GM19099 (cell line): ENCODE results near the gene BABAM2.

Experiments
- POLR2A ChIP-seq: IDR thresholded peaks from 3 replicates; pipeline ENCODE4 v1.6.1; 2011; ENCODE audit warnings: low read depth; ENCODE audit not compliant: insufficient read length; ENCODE audit errors: extremely low read depth

Gene BABAM2

GRCh38 chr2:28002181-28002580, 111.7 kb downstream of the BABAM2 start:
- no peak for TF ChIP-seq POLR2A

DNA sequence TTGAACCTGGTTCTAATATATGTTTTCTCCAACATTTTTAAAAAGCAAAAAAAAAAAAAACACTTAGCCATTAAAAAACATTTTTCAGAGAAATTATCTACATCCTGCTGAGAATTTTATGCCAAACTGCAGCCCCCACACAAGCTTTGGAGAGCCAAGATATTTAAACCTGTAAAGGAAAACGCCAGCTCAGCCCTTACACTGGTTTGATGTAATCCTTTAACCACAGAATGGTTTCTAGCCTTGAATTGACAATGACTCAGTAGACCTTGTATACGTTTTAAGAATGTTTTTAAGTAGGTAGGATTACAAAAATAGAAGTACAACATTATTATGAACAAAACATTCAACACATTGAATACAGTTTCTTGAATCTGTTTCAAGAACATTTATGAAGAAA, 113.6 kb downstream of the BABAM2 start:
- TF ChIP-seq POLR2A, result no peak

- no peak for TF ChIP-seq POLR2A
These were observed 119.2 kb downstream of the BABAM2 start for GRCh38 chr2:28009732-28010131.

GRCh38 chr2:28011322-28011737, 120.8 kb downstream of the BABAM2 start:
- no peak for TF ChIP-seq POLR2A

DNA sequence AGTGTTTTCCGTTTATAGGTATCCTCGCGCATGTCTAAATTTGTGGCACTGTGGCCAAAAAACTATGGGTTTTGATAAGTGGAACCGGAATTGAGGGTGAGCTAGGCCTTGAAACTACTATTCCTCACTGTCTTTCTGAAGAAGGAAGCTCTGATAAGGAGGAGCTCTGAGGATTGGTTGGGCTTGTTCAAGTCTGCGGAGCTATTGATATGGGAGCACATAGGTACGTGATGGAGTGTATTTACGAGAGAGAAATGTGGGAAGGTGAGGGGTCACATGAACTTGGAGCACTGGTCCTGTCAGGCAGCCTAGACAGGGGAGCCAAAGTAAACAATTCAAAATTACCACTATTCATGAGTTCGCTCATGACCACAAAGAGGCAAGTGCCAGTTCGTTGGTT, 131.4 kb downstream of the BABAM2 start:
- TF ChIP-seq POLR2A, result no peak

DNA sequence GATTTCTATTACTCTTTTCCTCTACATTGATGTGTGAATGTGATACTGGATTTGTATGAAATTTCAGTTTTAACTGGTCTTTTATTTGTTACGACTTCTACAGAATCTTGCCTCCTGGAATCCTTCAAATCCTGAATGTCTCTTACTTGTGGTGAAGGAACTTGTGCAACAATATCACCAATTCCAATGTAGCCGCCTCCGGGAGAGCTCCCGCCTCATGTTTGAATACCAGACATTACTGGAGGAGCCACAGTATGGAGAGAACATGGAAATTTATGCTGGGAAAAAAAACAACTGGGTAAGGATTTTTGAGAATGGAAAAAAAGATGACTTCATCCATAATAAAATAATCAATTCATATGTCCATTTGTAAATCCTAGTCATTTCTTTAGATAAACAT, 134.6 kb downstream of the BABAM2 start:
- TF ChIP-seq POLR2A, result no peak

GRCh38 chr2:28028025-28028424, 137.5 kb downstream of the BABAM2 start:
- TF ChIP-seq POLR2A, result no peak

GRCh38 chr2:28030600-28030999, 140.1 kb downstream of the BABAM2 start:
- TF ChIP-seq POLR2A, result no peak

DNA sequence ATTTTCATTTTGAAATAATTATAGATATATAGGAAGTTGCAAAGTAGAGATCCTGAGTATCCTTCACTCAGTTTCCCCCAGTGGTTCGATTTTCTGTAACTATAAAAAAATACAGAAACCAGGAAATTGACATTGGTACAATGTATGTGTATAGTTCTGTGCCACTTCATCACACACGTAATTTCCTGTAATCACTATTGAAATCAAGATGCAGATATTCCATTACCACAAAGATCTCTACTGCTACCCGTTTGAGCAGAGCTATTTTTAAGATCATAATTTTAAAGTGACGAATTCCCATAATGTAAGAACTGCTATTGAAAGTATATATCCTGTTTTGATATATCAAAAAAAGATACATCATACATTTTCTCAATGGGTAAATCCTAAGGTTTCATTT, 142.3 kb downstream of the BABAM2 start:
- TF ChIP-seq POLR2A, result no peak

- TF ChIP-seq POLR2A, result no peak
These were observed 144.2 kb downstream of the BABAM2 start for GRCh38 chr2:28034696-28035095.

DNA sequence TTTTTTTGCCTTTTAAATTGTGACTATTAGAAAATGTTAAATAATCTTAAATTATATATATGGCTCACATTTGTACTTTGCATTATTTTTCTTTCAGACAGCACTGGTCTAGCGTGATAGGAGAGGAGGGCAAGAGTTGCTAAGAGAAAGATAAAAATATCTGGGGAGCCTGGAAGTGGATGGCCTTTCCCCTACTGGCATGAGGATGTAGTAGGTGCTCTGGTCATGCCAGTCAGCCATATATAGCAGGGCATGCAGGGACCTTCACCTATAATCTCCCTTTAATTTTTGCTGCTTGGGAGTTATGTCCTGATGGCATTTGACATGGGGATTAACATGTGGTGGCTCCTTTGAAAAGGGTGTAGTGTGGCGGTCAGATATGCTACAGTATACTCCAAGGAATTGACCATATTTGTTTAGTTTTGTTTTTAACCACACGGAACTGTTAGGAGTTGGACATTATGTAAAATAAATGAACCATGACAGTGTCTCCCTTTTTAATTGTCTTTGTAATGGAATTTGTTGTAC, 144.7 kb downstream of the BABAM2 start:
- no peak for TF ChIP-seq POLR2A

GRCh38 chr2:28035816-28036215, 145.3 kb downstream of the BABAM2 start:
- TF ChIP-seq POLR2A, result no peak

GRCh38 chr2:28036307-28036706, 145.8 kb downstream of the BABAM2 start:
- no peak for TF ChIP-seq POLR2A

DNA sequence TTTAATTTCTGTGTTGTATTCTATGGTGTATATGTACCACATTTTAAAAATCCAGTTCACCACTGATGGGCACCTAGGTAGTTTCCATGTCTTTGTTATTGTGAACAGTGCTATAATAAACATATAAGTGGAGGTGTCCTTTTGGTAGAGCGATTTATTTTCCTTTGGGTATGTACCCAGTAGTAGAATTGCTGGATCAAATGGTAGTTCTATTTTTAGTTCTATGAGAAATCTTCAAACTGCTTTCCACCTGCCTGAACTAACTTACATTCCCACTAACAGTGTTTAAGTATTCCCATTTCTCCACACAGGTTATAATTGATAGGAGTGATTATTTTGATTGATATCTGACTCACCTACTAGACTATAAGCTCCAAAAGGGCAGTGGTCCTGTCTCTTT, 148.2 kb downstream of the BABAM2 start:
- no peak for TF ChIP-seq POLR2A

DNA sequence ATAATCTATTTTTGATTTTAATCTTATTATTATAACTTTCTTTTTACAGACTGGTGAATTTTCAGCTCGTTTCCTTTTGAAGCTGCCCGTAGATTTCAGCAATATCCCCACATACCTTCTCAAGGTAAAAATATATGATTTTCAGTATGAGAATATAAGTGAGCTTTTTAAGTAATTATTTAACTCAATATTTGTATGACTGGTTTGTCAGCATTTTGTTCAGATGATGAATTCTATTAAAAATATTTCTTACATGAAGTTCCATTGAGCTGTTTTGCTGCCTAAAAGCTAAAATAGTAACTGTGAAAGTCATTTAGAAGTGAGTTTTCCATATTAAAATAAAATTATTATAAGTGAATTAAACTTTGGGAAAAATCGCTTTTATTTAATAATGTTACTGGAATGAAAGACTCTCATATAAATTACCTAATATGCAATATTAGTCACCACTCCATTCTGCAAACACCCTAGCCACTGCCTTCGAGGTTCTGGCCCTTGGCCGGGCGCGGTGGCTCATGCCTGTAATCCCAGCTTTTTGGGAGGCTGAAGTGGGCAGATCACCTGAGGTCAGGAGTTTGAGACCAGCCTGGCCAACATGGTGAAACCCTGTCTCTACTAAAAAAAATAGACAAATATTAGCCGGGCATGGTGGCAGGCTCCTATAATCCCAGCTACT, 155.3 kb downstream of the BABAM2 start:
- TF ChIP-seq POLR2A, result no peak

- TF ChIP-seq POLR2A, result no peak
These were observed 156.4 kb downstream of the BABAM2 start for GRCh38 chr2:28046921-28047320.

- TF ChIP-seq POLR2A, result no peak
These were observed 157.2 kb downstream of the BABAM2 start for GRCh38 chr2:28047681-28048080.

DNA sequence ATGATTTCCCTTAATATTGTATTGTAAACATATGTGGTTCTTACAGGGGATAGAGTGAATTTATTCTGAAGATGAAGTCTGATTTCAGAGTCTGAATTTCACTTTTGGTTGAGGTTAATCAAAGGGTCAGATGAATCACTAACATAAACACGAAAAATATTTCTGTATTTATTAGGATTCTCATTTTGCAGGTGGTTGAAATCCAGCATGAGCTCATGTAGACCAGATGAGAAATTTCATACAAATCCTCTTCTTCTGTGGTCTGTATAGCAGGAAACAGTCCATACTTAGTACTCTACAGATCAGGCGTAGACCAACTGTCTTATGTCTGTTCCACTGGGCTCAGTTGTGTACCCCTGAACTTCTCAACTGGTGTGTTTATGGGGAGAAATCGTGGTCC, 157.8 kb downstream of the BABAM2 start:
- TF ChIP-seq POLR2A, result no peak

DNA sequence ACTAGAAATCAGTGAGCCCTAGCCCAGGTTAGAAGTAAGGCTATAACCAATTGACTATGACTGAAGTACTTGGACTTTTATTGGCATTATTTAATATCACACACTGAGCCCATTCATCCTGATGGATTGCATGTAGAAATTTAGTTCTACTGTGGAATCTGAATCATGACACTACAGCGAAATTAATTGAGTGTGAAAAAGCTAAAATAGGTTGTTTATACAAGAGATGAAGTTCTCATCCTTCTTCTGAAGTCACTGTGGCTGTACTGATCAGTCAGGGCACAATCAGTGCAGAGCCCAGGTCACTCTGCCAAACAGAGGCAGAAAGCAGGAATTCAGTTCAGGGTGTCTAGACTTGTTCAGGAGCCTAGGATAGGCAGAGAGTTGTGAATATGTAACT, 158.9 kb downstream of the BABAM2 start:
- TF ChIP-seq POLR2A, result no peak
